HT1080 (cell line): ENCODE measurements around the gene BAIAP2L2. TPM values are rescaled to one million over a fixed set of nuclear protein-coding genes. Genes with fewer than 3 reads are reported as not detected.
"Not testable (repeated sequence)": the region's sequence is repeated elsewhere in the genome, so short reads cannot be mapped to it uniquely, and the experiment has no call there.

Source experiments
- DNase-seq: peaks from one replicate; pipeline ENCODE4 v3.0.0-alpha.2; 2015; ENCODE audit warnings: low read depth
- total RNA-seq: library from RNA; depleted of rRNA; stranded (reverse); fragments of >200 nt; shearing (Covaris generic); gene quantifications from 2 replicates; pipeline ENCODE4 v1.2.3, GENCODE V29; 2014; rRNA removed

Gene BAIAP2L2
- total RNA-seq, 1 experiment from 2014 or later: not detected

GRCh38 chr22:38040953-38041759, 69.3 kb downstream of the BAIAP2L2 start:
- DNase-seq: peak; percentile 20

GRCh38 chr22:38038890-38039812, 71.3 kb downstream of the BAIAP2L2 start:
- no peak for DNase-seq

- DNase-seq: no peak
These were observed 72.1 kb downstream of the BAIAP2L2 start for GRCh38 chr22:38038426-38038825.

GRCh38 chr22:38037367-38038150, 72.9 kb downstream of the BAIAP2L2 start:
- DNase-seq: not testable (repeated sequence)

- no peak for DNase-seq
These were observed 74.0 kb downstream of the BAIAP2L2 start for GRCh38 chr22:38036392-38037062.

GRCh38 chr22:38035530-38035885, 75.0 kb downstream of the BAIAP2L2 start:
- no peak for DNase-seq

Other genes with a start within 250 kb of the BAIAP2L2 start
- 57.8 and 69.2 TPM in 2 replicates for gene MICALL1, start 204.4 kb downstream of the BAIAP2L2 start, total RNA-seq
- 0.32 TPM in 1 of 2 replicates, not detected in the other for gene C22orf23, start 157.1 kb downstream of the BAIAP2L2 start, total RNA-seq
- 141 and 149 TPM in 2 replicates for gene POLR2F, start 157.0 kb downstream of the BAIAP2L2 start, total RNA-seq
- not detected in 2 replicates for gene SOX10, start 126.1 kb downstream of the BAIAP2L2 start, total RNA-seq
- gene PICK1, start 53.3 kb downstream of the BAIAP2L2 start, total RNA-seq: 25.4 and 27.0 TPM in 2 replicates
- gene SLC16A8, start 26.5 kb downstream of the BAIAP2L2 start, total RNA-seq: not detected in 2 replicates
- gene PLA2G6, start 71.1 kb upstream of the BAIAP2L2 start, total RNA-seq: 2.9 and 3.3 TPM in 2 replicates
- gene MAFF, start 91.3 kb upstream of the BAIAP2L2 start, total RNA-seq: 15.0 and 18.9 TPM in 2 replicates
- gene TMEM184B, start 162.3 kb upstream of the BAIAP2L2 start, total RNA-seq: 21.5 and 30.3 TPM in 2 replicates
- 175 and 206 TPM in 2 replicates for gene CSNK1E, start 206.7 kb upstream of the BAIAP2L2 start, total RNA-seq